HL-60/S4 treated with retinoic acid at 250 ng/mL for 4 days and 3 days (cell line): ENCODE results near the gene PLEKHH1.
"Not testable (repeated sequence)": the region's sequence is repeated elsewhere in the genome, so short reads cannot be mapped to it uniquely, and the experiment has no call there.

ENCODE experiments used
- in situ Hi-C: fragments of 300-500 bp; cut with MboI; formaldehyde crosslinking; loops from 2 replicates; pipeline ENCODE4 v1.7.0; 2022; ENCODE audit warnings: low sequenced_read_pairs

Gene PLEKHH1

DNA sequence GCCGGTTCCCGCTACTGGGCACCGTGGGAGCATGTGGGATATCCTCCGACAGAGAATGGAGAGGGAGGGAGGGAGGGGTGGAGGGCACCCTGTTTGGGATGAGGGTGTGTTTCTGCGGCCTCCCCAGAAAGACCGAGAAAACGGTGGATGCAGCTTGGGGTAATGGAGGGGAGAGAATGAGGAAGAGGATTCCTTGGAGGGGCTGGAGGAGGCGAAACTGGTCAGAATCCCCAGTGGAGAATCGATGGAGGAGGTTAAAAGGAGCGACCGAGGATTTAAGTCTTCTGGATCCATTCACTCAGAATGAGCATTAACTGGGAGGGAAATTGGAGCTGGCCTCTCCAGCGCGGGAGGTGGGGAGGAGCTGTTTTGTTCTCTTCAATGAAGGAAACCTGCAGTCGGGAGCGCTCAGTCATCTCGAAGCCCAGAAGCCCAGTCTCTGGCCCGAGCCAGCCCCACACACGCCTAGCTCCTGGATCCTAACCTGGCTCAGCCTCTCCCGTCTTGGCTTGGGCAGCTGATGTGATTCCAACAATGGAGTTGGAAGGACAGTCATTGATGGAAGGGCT is 87.2 kb downstream of the PLEKHH1 start:
- in situ Hi-C loops: no loop called here

DNA sequence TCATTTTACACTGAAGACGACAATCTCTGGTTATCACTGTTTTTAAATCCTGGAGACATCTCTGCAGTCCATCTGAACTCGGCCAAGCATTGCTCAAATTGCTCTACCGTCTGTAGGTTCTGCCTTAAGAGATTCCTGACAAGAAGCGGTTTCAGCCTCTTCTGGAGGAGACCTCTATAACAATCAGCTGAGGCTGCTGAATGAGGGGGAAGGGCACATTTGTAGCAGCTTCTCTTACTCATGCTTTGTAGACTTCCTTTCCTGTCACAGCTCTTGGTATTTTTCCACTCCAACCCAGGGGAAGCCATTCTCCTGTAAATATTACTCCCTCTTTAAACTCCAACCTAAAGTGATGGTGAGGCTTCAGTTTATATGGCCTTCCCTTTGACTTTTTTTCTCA is 89.6 kb downstream of the PLEKHH1 start:
- in situ Hi-C loops: no loop called here

DNA sequence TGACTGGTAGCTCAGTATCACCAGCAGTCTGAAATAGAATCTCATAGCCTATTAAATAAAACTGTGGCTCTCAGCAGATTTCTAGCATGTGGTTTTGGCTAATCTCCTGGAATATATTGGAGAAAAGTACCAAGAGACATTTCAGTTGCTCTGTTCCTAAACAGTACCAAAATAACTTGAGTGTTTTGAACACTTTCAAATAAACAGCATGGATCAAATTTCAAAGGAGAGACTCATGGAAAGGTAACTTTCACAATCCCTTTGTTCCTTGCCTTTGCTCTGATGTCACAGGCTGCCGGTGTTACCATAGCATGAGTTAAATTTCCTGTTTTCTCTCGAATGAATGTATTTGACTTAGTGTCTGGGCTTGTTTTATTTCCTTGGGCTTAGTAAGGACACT is 90.0 kb downstream of the PLEKHH1 start:
- in situ Hi-C loops: no loop called here

DNA sequence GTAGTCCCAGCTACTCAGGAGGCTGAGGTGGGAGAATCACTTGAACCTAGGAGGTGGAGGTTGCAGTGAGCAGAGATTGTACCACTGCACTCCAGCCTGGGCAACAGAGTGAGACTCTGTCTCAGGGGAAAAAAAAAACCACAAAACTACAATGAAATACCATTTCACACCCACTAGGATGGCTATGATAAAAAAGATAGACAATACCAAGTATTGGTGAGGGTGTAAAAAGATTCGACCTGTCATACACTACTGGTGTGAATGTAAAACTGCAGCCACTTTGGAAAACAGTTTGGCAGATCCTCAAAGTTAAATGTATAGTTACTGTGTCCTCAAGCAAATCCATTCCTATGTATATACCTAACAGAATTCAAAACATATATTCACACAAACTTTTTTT is 93.0 kb downstream of the PLEKHH1 start:
- in situ Hi-C loops: not testable (repeated sequence)

DNA sequence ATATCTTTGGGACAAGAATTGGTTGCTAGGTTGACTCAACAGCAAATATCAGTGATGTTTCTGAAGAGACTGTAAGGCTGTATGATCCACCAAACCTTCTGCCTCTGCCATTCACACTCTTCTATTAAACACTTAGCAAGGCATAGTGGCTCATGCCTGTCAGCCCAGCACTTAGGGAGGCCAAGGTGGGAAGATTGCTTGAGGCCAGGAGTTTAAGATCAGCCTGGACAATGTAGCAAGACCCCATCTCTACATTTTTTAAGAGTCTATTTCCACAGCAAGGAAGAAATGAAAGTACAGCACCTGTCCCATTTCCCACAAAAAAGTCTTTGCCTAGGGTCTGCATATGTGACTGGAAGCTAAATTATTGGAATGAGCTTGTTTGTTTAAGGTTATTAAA is 94.4 kb downstream of the PLEKHH1 start:
- in situ Hi-C loops: no loop called here

DNA sequence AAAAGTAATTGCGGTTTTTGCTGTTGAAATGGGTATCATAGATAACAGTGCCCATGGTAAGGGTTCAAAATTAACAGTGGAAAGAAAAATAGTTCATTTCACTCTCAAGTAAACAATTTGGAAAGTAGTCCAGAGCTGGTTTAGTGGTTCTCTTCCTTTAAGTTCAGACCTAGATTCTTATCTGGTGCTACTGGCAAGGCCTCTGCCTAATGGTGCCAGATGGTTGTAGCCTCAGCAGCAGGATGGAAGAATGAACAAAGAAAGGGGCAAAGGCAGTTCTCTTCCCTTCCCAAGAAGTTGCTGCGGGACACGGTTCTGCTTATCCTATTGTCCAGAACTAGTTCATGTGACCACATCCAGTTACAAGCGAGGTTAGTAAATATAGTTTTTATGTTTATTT is 97.1 kb downstream of the PLEKHH1 start:
- in situ Hi-C loops: no loop called here

DNA sequence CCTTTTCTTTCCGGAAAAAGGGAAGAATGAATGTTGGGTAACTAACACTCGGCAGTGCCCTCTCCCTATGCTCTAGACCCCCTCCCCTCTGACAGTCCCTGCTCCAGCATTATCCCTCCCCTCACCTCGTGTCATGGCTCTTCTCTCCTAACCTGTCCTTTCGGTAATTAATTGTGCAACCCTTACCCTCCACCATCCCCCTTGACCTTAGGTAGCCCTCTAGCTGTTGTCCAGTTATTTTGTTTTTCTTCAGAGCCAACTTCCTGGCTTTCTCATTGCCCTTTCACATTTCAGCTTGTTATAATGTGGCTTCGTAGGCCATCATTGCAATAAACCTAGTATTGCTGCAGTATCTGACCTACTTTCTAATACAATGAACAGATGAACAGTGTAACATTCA is 97.8 kb downstream of the PLEKHH1 start:
- in situ Hi-C loops: no loop called here

DNA sequence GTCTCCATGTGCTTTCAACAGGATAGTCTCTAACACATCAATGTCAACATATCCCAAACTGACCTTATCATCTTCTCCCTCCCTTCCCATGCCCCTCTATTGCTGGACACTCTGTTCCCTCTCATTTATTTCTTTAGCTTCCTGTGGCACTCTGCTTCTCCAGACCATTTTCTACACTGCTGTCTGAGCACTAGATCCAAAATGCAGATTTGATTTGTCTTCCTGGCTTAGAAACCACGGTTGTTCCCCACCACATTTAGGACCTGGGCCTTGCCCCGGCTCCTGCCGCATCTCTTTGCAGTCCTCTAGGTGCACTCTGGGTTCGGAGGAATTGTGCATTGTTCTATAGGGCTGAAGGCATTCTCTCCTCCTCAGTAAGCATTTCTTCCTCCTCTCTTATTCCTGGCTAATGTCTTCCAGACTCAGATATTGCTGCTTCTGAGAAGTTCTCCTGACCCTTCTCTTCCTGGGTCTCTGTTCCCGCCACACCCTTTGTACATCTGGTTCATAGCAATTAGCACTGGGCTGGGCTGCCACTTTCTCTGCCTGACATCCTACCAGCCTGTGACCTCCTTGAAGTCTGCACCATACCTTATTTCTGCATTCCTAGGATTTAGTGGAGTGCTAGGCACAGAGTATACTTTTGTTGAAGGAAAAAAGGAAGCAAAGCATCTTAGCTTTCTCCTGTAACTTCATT is 100.5 kb downstream of the PLEKHH1 start:
- in situ Hi-C loops: no loop called here

DNA sequence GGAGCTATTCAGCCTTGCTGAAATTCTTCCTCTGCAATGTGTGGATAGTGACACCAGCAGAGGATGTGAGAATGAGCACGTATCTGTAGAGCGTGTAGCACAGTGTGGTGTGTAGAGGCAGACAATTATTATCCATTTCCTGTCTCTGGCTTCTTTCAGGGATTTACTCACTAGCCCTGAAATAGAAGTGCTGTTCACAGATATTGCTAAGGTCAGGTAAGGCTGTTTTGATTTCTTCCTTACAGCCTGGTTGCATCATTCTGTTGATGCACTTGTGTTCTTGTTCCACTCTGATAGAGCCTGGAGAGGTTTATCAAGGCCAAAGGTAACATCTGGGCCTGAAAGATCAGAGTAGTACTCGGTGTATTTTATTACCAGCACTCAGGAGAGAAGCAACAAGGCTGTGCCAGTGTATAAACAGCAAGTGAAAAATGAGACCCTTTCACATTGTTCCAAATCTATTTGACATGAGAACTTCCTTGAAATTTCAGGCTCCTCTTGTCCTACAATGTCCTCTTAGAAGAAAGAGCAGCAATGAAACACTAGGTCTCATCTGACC is 103.3 kb downstream of the PLEKHH1 start:
- in situ Hi-C loops: no loop called here

DNA sequence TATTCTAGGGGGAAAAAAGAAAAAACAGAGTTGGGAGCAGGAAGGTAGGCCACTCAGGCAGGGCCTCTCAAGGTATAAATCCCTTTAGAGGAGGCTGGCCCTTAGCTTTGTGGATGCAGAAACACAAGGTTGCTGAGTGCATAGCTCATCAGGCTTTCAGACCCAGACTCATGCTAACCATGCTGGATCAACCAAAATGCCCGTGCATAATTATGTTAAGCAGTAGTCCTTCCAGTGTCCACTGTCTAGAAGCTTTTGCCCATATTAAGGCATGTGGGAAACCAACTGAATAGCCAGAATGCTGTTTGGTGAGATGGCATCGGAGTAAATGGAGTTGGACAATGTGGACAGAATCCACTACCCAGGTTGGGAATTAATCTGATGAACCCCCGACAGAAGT is 105.6 kb downstream of the PLEKHH1 start:
- in situ Hi-C loops: no loop called here
